ENCODE results near the gene ADCY1. TPM values are rescaled to one million over a fixed set of nuclear protein-coding genes. Genes with fewer than 3 reads are reported as not detected.

The ADCY1 gene
- total RNA-seq, 4 donors from 2014 or later: 0.34 to 1.9 (median 0.37) TPM

DNA sequence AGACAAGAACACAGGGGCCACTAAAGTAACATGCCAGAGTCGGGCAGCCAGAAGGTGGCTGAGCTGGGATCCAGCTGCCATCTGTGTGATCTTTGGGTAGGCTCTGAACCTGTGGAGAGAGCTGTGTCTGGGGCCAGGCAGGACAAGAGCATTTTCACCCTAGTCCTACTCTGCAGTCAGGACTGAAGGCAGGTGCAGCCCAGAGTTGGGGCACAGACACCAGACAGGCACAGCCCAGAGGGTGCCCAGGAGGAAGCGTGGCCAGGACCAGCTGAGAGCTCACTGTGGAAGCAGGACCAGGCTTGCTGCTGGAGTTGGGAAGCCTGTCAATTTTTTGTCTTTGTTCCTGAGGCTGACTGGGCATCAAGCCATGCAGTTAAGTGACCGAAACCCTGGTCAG lies 113.6 kb downstream of the ADCY1 start:
- Histone ChIP-seq H3K27me3 (no peaks in the 10 kb centered on the region), H3K4me1 (no peaks in the 10 kb centered on the region), H3K27ac (no peak overlapping the region), H3K9me3 (no peaks in the 10 kb centered on the region), H3K4me3 (no peak overlapping the region), H3K36me3 (no peaks in the 10 kb centered on the region)
- 18% methylated on average over 2 of the region's 3 CpGs; no CpG with 5 or more reads in 1 of the 2 donors for WGBS, 2 donors
- TF ChIP-seq POLR2A (IDR thresholded peaks at IDR 0.05) (no peak), CTCF (IDR thresholded peaks at IDR 0.05) (no peak)
- DNase-seq: no peak
- intact Hi-C loops (cut with DNase I): no loop called here

DNA sequence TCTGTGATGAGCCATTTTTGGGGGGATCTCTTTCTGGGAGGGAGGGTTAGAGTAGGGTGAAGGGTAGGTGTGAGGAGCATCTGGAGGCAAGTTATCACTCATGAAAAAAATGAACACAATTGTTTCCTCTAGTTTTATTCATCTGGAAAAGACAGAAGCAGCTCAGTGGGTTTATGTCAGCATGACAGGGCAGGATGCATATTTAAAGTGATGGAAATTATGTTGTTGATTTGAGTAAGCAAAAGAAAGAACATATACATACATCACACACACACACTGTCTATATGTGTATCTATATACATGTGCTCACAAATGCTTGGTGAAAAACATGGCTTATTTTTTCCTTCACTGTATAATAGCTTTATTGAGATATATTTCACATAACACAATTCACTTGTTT lies 114.2 kb downstream of the ADCY1 start:
- no peaks in the 10 kb centered on the region for H3K4me1 ChIP-seq
- no peak overlapping the region for H3K4me3 ChIP-seq
- no peak overlapping the region for H3K27ac ChIP-seq
- intact Hi-C loops (cut with DNase I): no loop called here
- TF ChIP-seq CTCF (IDR thresholded peaks at IDR 0.05): no peak
- no peak for TF ChIP-seq POLR2A (IDR thresholded peaks at IDR 0.05)
- no peaks in the 10 kb centered on the region for H3K36me3 ChIP-seq
- no peaks in the 10 kb centered on the region for H3K9me3 ChIP-seq
- DNase-seq: no peak
- no peaks in the 10 kb centered on the region for H3K27me3 ChIP-seq

GRCh38 chr7:45689011-45689796 lies 115.0 kb downstream of the ADCY1 start:
- H3K4me3 ChIP-seq: no peak overlapping the region
- no peaks in the 10 kb centered on the region for H3K36me3 ChIP-seq
- WGBS, 2 donors: 71 to 81% methylated on average over 7 of the region's 10 CpGs
- no peak overlapping the region for H3K27ac ChIP-seq
- DNase-seq: no peak
- TF ChIP-seq CTCF (IDR thresholded peaks at IDR 0.05) (no peak), POLR2A (IDR thresholded peaks at IDR 0.05) (no peak)
- H3K27me3 ChIP-seq: no peaks in the 10 kb centered on the region
- H3K4me1 ChIP-seq: no peaks in the 10 kb centered on the region
- no peaks in the 10 kb centered on the region for H3K9me3 ChIP-seq
- intact Hi-C loops (cut with DNase I): no loop called here

DNA sequence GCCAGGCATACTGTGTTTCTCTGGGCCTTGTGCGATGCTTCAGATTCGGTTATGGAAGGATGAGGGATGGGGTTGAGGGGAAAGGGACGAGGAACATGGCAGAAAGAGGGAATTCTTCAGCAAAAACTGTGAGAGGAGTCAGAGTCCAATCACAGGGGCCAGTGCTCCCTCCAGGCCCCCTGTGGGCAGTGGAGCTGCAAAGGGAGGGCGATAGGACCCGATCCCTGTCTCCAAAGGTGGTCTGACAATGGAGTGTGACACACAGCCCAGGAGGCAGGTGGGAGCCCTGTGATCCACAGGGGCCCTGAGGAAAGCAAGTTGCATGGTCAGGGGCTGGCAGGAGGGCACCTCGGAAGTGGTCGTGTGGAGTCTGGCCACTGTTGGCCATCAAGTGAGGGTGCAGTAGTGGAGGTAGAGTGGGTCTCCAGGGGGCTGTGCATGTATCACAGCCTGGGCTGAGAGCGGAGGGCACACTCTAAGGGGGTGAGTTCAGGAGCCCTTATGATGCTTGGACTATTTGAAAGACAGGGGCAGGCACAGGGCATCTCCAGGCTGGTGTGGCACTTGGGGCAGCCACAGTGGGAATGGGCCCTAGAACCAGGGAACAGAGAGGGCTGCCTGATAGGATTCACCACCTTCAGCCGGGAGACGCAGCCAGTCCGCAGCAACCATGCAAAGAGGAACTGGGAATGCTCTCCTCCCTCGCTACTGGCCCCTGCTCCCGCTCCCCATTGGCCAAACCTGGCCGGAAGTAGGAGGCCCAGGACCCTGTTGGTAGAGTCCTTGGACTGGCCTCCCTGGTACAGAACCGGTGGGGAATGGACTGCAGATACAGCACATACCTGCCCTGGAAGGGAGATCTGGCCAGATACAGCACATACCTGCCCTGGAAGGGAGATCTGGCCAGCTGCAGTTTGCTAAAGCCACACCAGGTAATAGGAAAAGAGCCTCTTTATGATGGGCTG lies 115.9 kb downstream of the ADCY1 start:
- intact Hi-C loops (cut with DNase I): no loop called here
- Histone ChIP-seq H3K4me3 (no peak overlapping the region), H3K27ac (no peak overlapping the region), H3K9me3 (no peaks in the 10 kb centered on the region), H3K4me1 (no peaks in the 10 kb centered on the region), H3K27me3 (no peaks in the 10 kb centered on the region), H3K36me3 (no peaks in the 10 kb centered on the region)
- 71 to 83% methylated on average over 6 to 8 of the region's 15 CpGs for WGBS, 2 donors
- TF ChIP-seq CTCF (IDR thresholded peaks at IDR 0.05) (no peak), POLR2A (IDR thresholded peaks at IDR 0.05) (no peak)
- no peak for DNase-seq

DNA sequence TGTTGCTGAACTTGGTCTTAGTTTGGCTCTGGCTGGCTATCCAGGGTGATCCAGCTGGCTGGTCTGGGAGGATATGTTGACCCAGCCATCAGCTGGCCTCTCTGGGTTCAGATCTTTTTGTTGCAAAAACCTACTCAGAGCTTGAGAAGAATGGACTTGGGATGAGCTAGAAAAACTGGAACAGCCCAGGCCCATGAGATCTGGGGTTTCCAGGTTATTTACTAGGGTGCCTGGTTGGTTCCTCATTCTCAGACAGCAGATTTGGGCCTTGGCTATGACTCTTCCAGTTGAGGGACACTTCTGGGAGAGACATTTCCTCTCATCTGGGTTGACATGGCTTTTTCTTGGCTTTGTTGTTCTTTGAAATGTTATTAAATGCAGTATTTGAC lies 116.6 kb downstream of the ADCY1 start:
- TF ChIP-seq POLR2A (IDR thresholded peaks at IDR 0.05) (no peak), CTCF (IDR thresholded peaks at IDR 0.05) (no peak)
- Histone ChIP-seq H3K4me3 (no peak overlapping the region), H3K4me1 (no peaks in the 10 kb centered on the region), H3K9me3 (no peaks in the 10 kb centered on the region), H3K27me3 (no peaks in the 10 kb centered on the region), H3K27ac (no peak overlapping the region), H3K36me3 (no peaks in the 10 kb centered on the region)
- intact Hi-C loops (cut with DNase I): no loop called here
- no peak for DNase-seq

All from esophagus squamous epithelium (tissue), 5 donors.